Measurements from ENCODE around the gene ATP13A2.
A peak's percentile ranks its signal among the peaks of the same experiment; 100 is the strongest.

The ATP13A2 gene

GRCh38 chr1:17016317-17016661 lies 4.6 kb upstream of the ATP13A2 start:
- H3K4me3 Mint-ChIP-seq: no peak overlapping the region

GRCh38 chr1:17014671-17015567 lies 3.2 kb upstream of the ATP13A2 start:
- no peak overlapping the region for H3K27ac Mint-ChIP-seq
- H3K4me3 Mint-ChIP-seq: no peak overlapping the region

More at GRCh38 chr1:17016317-17016661, 4.6 kb upstream of the ATP13A2 start:
- peaks cover 5% of the 10 kb centered on the region for H3K4me1 Mint-ChIP-seq
- no peak overlapping the region for H3K27ac Mint-ChIP-seq
- H3K9me3 Mint-ChIP-seq: no peaks in the 10 kb centered on the region
- no peaks in the 10 kb centered on the region for H3K27me3 Mint-ChIP-seq
- peaks cover 3% of the 10 kb centered on the region for H3K36me3 Mint-ChIP-seq

GRCh38 chr1:17013491-17014320 lies 2.0 kb upstream of the ATP13A2 start:
- peaks cover under 1% of the 10 kb centered on the region for H3K36me3 Mint-ChIP-seq
- no peaks in the 10 kb centered on the region for H3K27me3 Mint-ChIP-seq
- H3K9me3 Mint-ChIP-seq: no peaks in the 10 kb centered on the region
- H3K4me3 Mint-ChIP-seq: no peak overlapping the region
- no peak overlapping the region for H3K27ac Mint-ChIP-seq
- H3K4me1 Mint-ChIP-seq: peaks cover 15% of the 10 kb centered on the region

More at GRCh38 chr1:17014671-17015567, 3.2 kb upstream of the ATP13A2 start:
- H3K36me3 Mint-ChIP-seq: peaks cover 2% of the 10 kb centered on the region
- H3K9me3 Mint-ChIP-seq: no peaks in the 10 kb centered on the region
- peaks cover 15% of the 10 kb centered on the region for H3K4me1 Mint-ChIP-seq
- H3K27me3 Mint-ChIP-seq: no peaks in the 10 kb centered on the region

GRCh38 chr1:17012775-17013490 lies 1.2 kb upstream of the ATP13A2 start:
- Mint-ChIP-seq H3K27ac (no peak overlapping the region), H3K4me3 (no peak overlapping the region), H3K4me1 (peaks cover 15% of the 10 kb centered on the region), H3K9me3 (no peaks in the 10 kb centered on the region), H3K36me3 (no peaks in the 10 kb centered on the region), H3K27me3 (no peaks in the 10 kb centered on the region)

GRCh38 chr1:17011092-17011438 lies 663 bp downstream of the ATP13A2 start:
- Mint-ChIP-seq H3K4me3 (peak overlapping the region; percentile 85), H3K36me3 (no peaks in the 10 kb centered on the region), H3K27ac (no peak overlapping the region), H3K4me1 (peaks cover 15% of the 10 kb centered on the region), H3K9me3 (no peaks in the 10 kb centered on the region), H3K27me3 (no peaks in the 10 kb centered on the region)

- H3K4me3 Mint-ChIP-seq: no peak overlapping the region
- H3K36me3 Mint-ChIP-seq: no peaks in the 10 kb centered on the region
- no peak overlapping the region for H3K27ac Mint-ChIP-seq
These were observed 2.0 kb downstream of the ATP13A2 start for GRCh38 chr1:17009706-17010105.

GRCh38 chr1:17008208-17008855 lies 3.4 kb downstream of the ATP13A2 start:
- Mint-ChIP-seq H3K27me3 (no peaks in the 10 kb centered on the region), H3K4me1 (peaks cover 15% of the 10 kb centered on the region), H3K27ac (no peak overlapping the region), H3K4me3 (no peak overlapping the region), H3K36me3 (no peaks in the 10 kb centered on the region), H3K9me3 (no peaks in the 10 kb centered on the region)

More at GRCh38 chr1:17009706-17010105, 2.0 kb downstream of the ATP13A2 start:
- H3K9me3 Mint-ChIP-seq: no peaks in the 10 kb centered on the region
- no peaks in the 10 kb centered on the region for H3K27me3 Mint-ChIP-seq
- H3K4me1 Mint-ChIP-seq: peaks cover 15% of the 10 kb centered on the region

- Mint-ChIP-seq H3K27ac (no peak overlapping the region), H3K4me3 (no peak overlapping the region), H3K36me3 (peaks cover 3% of the 10 kb centered on the region), H3K27me3 (no peaks in the 10 kb centered on the region), H3K4me1 (peaks cover 13% of the 10 kb centered on the region), H3K9me3 (no peaks in the 10 kb centered on the region)
These were observed 4.6 kb downstream of the ATP13A2 start for GRCh38 chr1:17007121-17007520.

- Mint-ChIP-seq H3K27ac (no peak overlapping the region), H3K4me1 (peaks cover 4% of the 10 kb centered on the region), H3K36me3 (peaks cover 6% of the 10 kb centered on the region), H3K9me3 (no peaks in the 10 kb centered on the region), H3K4me3 (no peak overlapping the region), H3K27me3 (no peaks in the 10 kb centered on the region)
These were observed 6.4 kb downstream of the ATP13A2 start for GRCh38 chr1:17005365-17005740.

- no peaks in the 10 kb centered on the region for H3K9me3 Mint-ChIP-seq
- H3K27ac Mint-ChIP-seq: no peak overlapping the region
- H3K4me3 Mint-ChIP-seq: no peak overlapping the region
- H3K4me1 Mint-ChIP-seq: no peaks in the 10 kb centered on the region
- no peaks in the 10 kb centered on the region for H3K27me3 Mint-ChIP-seq
- peaks cover 6% of the 10 kb centered on the region for H3K36me3 Mint-ChIP-seq
These were observed 7.0 kb downstream of the ATP13A2 start for GRCh38 chr1:17004466-17005364.

- H3K27me3 Mint-ChIP-seq: no peaks in the 10 kb centered on the region
- no peaks in the 10 kb centered on the region for H3K9me3 Mint-ChIP-seq
- H3K4me1 Mint-ChIP-seq: no peaks in the 10 kb centered on the region
- no peak overlapping the region for H3K4me3 Mint-ChIP-seq
- H3K36me3 Mint-ChIP-seq: peaks cover 13% of the 10 kb centered on the region
- H3K27ac Mint-ChIP-seq: no peak overlapping the region
These were observed 9.2 kb downstream of the ATP13A2 start for GRCh38 chr1:17002524-17002902.

- H3K27me3 Mint-ChIP-seq: no peaks in the 10 kb centered on the region
- H3K4me1 Mint-ChIP-seq: no peaks in the 10 kb centered on the region
- peaks cover 13% of the 10 kb centered on the region for H3K36me3 Mint-ChIP-seq
- no peak overlapping the region for H3K4me3 Mint-ChIP-seq
- H3K9me3 Mint-ChIP-seq: no peaks in the 10 kb centered on the region
- no peak overlapping the region for H3K27ac Mint-ChIP-seq
These were observed 9.8 kb downstream of the ATP13A2 start for GRCh38 chr1:17001760-17002523.

- H3K9me3 Mint-ChIP-seq: no peaks in the 10 kb centered on the region
- no peaks in the 10 kb centered on the region for H3K4me1 Mint-ChIP-seq
- H3K36me3 Mint-ChIP-seq: peaks cover 16% of the 10 kb centered on the region
- H3K27ac Mint-ChIP-seq: no peak overlapping the region
- no peaks in the 10 kb centered on the region for H3K27me3 Mint-ChIP-seq
- H3K4me3 Mint-ChIP-seq: no peak overlapping the region
These were observed 11.9 kb downstream of the ATP13A2 start for GRCh38 chr1:16999863-17000262.

- H3K27ac Mint-ChIP-seq: no peak overlapping the region
- H3K9me3 Mint-ChIP-seq: no peaks in the 10 kb centered on the region
- no peaks in the 10 kb centered on the region for H3K4me1 Mint-ChIP-seq
- no peak overlapping the region for H3K4me3 Mint-ChIP-seq
- H3K27me3 Mint-ChIP-seq: no peaks in the 10 kb centered on the region
- peaks cover 16% of the 10 kb centered on the region for H3K36me3 Mint-ChIP-seq
These were observed 13.1 kb downstream of the ATP13A2 start for GRCh38 chr1:16998589-16998988.

Measured in activated naive CD4-positive, alpha-beta T cell treated with anti-CD3 and anti-CD28 coated beads, Interleukin-2, amount 50 U/mL, for 24 hours (primary cell).